ENCODE results near the gene MRTFA. TPM values are rescaled to one million over a fixed set of nuclear protein-coding genes. Genes with fewer than 3 reads are reported as not detected.

The MRTFA gene
- total RNA-seq, 1 experiment from 2014 or later, result 28.0 TPM

GRCh38 chr22:40410272-40410671 lies 226.2 kb downstream of the MRTFA start:
- Histone ChIP-seq H2AFZ (ENCODE audit: low read depth, low read length, poor library complexity, severe bottlenecking) (no peak overlapping the region), H4K20me1 (ENCODE audit: insufficient read depth) (no peaks in the 10 kb centered on the region), H3K4me3 (replicated peaks in 1 of 2; ENCODE audit: low read depth in 1 of 2, low read length in 2 of 2) (no peak overlapping the region), H3K36me3 (ENCODE audit: control insufficient read depth in 1 of 2, insufficient read depth in 2 of 2, low read length in 2 of 2) (peaks cover 2 to 11% of the 10 kb centered on the region in 2 experiments; a peak in 2 of 4 replicates), H3K79me2 (ENCODE audit: insufficient read depth, low read length) (no peaks in the 10 kb centered on the region), H3K9me2 (ENCODE audit: insufficient read depth) (no peaks in the 10 kb centered on the region), H3K4me1 (ENCODE audit: control insufficient read depth in 1 of 2, insufficient read depth in 2 of 2, low read length in 2 of 2) (peaks cover 4 to 11% of the 10 kb centered on the region in 2 experiments; a peak in 3 of 4 replicates), H3K9ac (ENCODE audit: low read length) (no peak overlapping the region), H3K27ac (ENCODE audit: low read depth, low read length) (no peak overlapping the region), H3K27me3 (ENCODE audit: insufficient read depth, low read length) (no peaks in the 10 kb centered on the region), H3K9me3 (ENCODE audit: control insufficient read depth in 1 of 2, insufficient read depth in 1 of 2, low read depth in 1 of 2, low read length in 2 of 2) (no peaks in the 10 kb centered on the region), H3K4me2 (ENCODE audit: low read length) (peak overlapping the region; percentile 6; the same call in 1 of the 2 replicates)
- ChIA-PET CTCF (no interaction called here), RAD21 (ENCODE audit: low non-redundant PET in 1 of 2, low total read pairs in 2 of 2, uncharacterized antibody in 2 of 2, unreplicated experiment in 2 of 2) (no interaction called here), POLR2A (no interaction called here)
- BruUV-seq (replicated peaks), result no TSS peak
- TF ChIP-seq POLR2A (IDR thresholded peaks at IDR 0.05; ENCODE audit: borderline replicate concordance, extremely low read depth, insufficient read depth, insufficient read length), result no peak
- TF ChIP-seq RAD21 (IDR thresholded peaks at IDR 0.05; ENCODE audit: low read depth), result no peak
- no peak for TF ChIP-seq ZFX (IDR thresholded peaks at IDR 0.05)
- no peak for TF ChIP-seq POLR2AphosphoS5 (IDR thresholded peaks at IDR 0.05; ENCODE audit: low read depth, low read length)
- no peak for TF ChIP-seq SIN3A (IDR thresholded peaks at IDR 0.05; ENCODE audit: low read depth)
- no peak for TF ChIP-seq YY1 (IDR thresholded peaks at IDR 0.05; ENCODE audit: extremely low read depth, insufficient replicate concordance, low read depth, low read length)
- no peak for TF ChIP-seq REST (IDR thresholded peaks at IDR 0.05; ENCODE audit: low read depth)
- no peak for TF ChIP-seq JUND (IDR thresholded peaks at IDR 0.05)
- no peak for TF ChIP-seq EZH2 (IDR thresholded peaks at IDR 0.05)
- TF ChIP-seq SRF (IDR thresholded peaks at IDR 0.05; ENCODE audit: low read depth), result no peak
- no peak for TF ChIP-seq CEBPB (IDR thresholded peaks at IDR 0.05; ENCODE audit: low read depth)
- no peak for TF ChIP-seq EGR1 (IDR thresholded peaks at IDR 0.05; ENCODE audit: low read depth)
- no peak for TF ChIP-seq ZBTB33 (IDR thresholded peaks at IDR 0.05; ENCODE audit: extremely low read depth, insufficient replicate concordance, low read length)
- TF ChIP-seq EZH2phosphoT487 (IDR thresholded peaks at IDR 0.05; ENCODE audit: borderline replicate concordance), result no peak
- no peak for TF ChIP-seq TCF7L2 (IDR thresholded peaks at IDR 0.05; ENCODE audit: borderline replicate concordance, extremely low read depth, insufficient read depth, insufficient read length)
- TF ChIP-seq SP1 (IDR thresholded peaks at IDR 0.05; ENCODE audit: low read depth), result no peak
- no peak for TF ChIP-seq CTCF (IDR thresholded peaks at IDR 0.05 in 2 of 3, conservative IDR thresholded peaks at IDR 0.05 in 1 of 3; ENCODE audit: borderline replicate concordance in 1 of 3, insufficient read depth in 1 of 3, low read depth in 2 of 3, low read length in 2 of 3)
- ATAC-seq (peak; percentile 30; the same call in 1 of the 2 replicates), DNase-seq (ENCODE audit: low read depth, low spot score) (no peak)
- intact Hi-C loops (cut with micrococcal nuclease), result no loop called here
